GM21529 (cell line): ENCODE results near the gene CPSF3.
"Not testable (repeated sequence)": the region's sequence is repeated elsewhere in the genome, so short reads cannot be mapped to it uniquely, and the experiment has no call there.

Experiments
- ATAC-seq: cut with Tn5 transposase; IDR thresholded peaks from one replicate; pipeline ENCODE4 v1.9.1; 2021; ENCODE audit not compliant: unreplicated experiment

The CPSF3 gene

GRCh38 chr2:9498210-9498609 is 74.8 kb downstream of the CPSF3 start:
- no peak for ATAC-seq

- no peak for ATAC-seq
These were observed 85.5 kb downstream of the CPSF3 start for GRCh38 chr2:9508931-9509330.

- not testable (repeated sequence) for ATAC-seq
These were observed 90.5 kb downstream of the CPSF3 start for GRCh38 chr2:9513946-9514345.

GRCh38 chr2:9517118-9517782 is 93.8 kb downstream of the CPSF3 start:
- ATAC-seq = no peak

GRCh38 chr2:9518163-9518562 is 94.7 kb downstream of the CPSF3 start:
- no peak for ATAC-seq

GRCh38 chr2:9518780-9519179 is 95.3 kb downstream of the CPSF3 start:
- no peak for ATAC-seq

- no peak for ATAC-seq
These were observed 95.8 kb downstream of the CPSF3 start for GRCh38 chr2:9519250-9519649.
